ENCODE measurements around the gene LZTS2.

GRCh38 chr10:101006593-101007098, 7.0 kb downstream of the LZTS2 start:
- TF ChIP-seq CTCF (conservative IDR thresholded peaks at IDR 0.05; ENCODE audit: low read depth, low read length) (no peak), EZH2phosphoT487 (IDR thresholded peaks at IDR 0.05; ENCODE audit: borderline replicate concordance, low read length) (no peak)

All from PC-3 (cell line).